HEK293 (cell line): ENCODE results near the gene COL1A1.

Experiments
- YY1 ChIP-seq: fragments of 450-650 bp; formaldehyde crosslinking; IDR thresholded peaks from 2 replicates; pipeline ENCODE4 v1.5.1; 2018; ENCODE audit warnings: missing biosample characterization, missing genetic modification characterization
- ZNF169 ChIP-seq: fragments of 450-650 bp; formaldehyde crosslinking; IDR thresholded peaks from 2 replicates; pipeline ENCODE4 v1.5.1; 2016; ENCODE audit warnings: missing biosample characterization, missing genetic modification characterization
- ZNF311 ChIP-seq: fragments of 450-650 bp; formaldehyde crosslinking; IDR thresholded peaks from 2 replicates; pipeline ENCODE4 v1.5.1; 2017; ENCODE audit warnings: missing biosample characterization, missing genetic modification characterization, borderline replicate concordance
- ZNF350 ChIP-seq: fragments of 450-650 bp; formaldehyde crosslinking; IDR thresholded peaks from 2 replicates; pipeline ENCODE4 v1.5.0; 2017; ENCODE audit warnings: missing biosample characterization, mild to moderate bottlenecking, missing genetic modification characterization
- ZNF514 ChIP-seq: fragments of 450-650 bp; formaldehyde crosslinking; IDR thresholded peaks from 2 replicates; pipeline ENCODE4 v1.5.1; 2016; ENCODE audit warnings: missing biosample characterization, missing genetic modification characterization
- TF ChIP-seq, protein P1 (sequence below): fragments of 450-650 bp; formaldehyde crosslinking; IDR thresholded peaks from 2 replicates; pipeline ENCODE4 v1.5.1; 2016; ENCODE audit warnings: missing biosample characterization, missing genetic modification characterization

DNA sequence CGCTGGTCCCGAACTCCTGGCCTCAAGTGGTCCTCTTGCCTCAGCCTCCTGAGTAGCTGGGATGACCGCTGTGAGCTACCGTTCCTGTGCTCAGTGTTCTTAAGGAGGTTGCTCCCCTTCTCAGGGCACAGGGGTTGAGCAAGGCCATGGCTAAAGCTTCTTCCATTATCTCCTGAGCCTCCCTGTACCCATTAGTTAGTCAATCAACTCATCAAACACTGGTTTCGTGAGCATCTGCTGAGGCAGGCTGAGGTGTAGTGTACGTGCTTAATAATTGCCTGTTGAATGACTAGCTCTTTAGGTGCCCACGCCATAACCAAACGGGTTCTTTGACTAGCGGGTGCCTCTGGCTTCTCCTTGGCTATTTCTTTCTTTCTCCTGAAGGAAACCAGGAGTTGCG is 24.0 kb downstream of the COL1A1 start:
- TF ChIP-seq ZNF514 (tag by site-specific recombination) (no peak), ZNF169 (no peak), ZNF311 (tag by site-specific recombination) (no peak), ZNF350 (tag by site-specific recombination) (no peak), YY1 (tag by site-specific recombination) (no peak)
- TF ChIP-seq, protein P1, sequence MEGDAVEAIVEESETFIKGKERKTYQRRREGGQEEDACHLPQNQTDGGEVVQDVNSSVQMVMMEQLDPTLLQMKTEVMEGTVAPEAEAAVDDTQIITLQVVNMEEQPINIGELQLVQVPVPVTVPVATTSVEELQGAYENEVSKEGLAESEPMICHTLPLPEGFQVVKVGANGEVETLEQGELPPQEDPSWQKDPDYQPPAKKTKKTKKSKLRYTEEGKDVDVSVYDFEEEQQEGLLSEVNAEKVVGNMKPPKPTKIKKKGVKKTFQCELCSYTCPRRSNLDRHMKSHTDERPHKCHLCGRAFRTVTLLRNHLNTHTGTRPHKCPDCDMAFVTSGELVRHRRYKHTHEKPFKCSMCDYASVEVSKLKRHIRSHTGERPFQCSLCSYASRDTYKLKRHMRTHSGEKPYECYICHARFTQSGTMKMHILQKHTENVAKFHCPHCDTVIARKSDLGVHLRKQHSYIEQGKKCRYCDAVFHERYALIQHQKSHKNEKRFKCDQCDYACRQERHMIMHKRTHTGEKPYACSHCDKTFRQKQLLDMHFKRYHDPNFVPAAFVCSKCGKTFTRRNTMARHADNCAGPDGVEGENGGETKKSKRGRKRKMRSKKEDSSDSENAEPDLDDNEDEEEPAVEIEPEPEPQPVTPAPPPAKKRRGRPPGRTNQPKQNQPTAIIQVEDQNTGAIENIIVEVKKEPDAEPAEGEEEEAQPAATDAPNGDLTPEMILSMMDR = no peak
